Right lobe of liver (tissue), 4 donors: ENCODE measurements around the gene LRMDA.

Experiments used
- POLR2A ChIP-seq: fragments of 450-650 bp; IDR thresholded peaks from one replicate; pipeline ENCODE4 v1.6.1; 2017; ENCODE audit warnings: antibody characterized with exemption, mild to moderate bottlenecking
- TF ChIP-seq, protein P1 (sequence below), 4 donors: fragments of 200-600 bp in 3 of 4; fragments of 450-650 bp in 1 of 4; IDR thresholded peaks; one replicate each; pipeline versions ENCODE4 v1.5.1 to v1.8.0; 2016 to 2022; ENCODE audit warnings: antibody characterized with exemption in 4 of 4, mild to moderate bottlenecking in 2 of 4
- donor health status: DM: no; HTN: no; CAD: no.
- donor health status: DM: no; HTN: no; CAD: no.
- donor health status: DM: no; HTN: yes; CAD: no.

DNA sequence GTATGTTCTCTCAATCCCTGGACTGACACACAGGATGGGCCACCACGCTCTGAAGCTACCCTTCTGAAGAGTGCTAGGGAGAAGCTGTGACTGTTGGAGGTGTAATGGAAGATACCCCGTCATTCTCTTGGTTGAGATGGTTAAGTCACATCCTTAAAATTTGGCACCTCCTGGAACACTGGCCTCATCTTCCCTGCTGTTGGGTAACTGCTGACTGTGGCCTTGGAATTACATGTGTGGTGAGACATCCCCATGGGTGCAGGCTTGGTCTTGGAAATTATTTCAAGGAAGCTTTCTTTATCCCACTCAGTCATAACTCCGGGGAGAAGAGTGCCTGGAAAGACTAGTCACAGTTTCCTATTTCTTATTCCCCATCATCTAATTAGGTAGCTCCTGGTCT is 62.0 kb downstream of the LRMDA start:
- TF ChIP-seq POLR2A: no peak
- TF ChIP-seq, protein P1, sequence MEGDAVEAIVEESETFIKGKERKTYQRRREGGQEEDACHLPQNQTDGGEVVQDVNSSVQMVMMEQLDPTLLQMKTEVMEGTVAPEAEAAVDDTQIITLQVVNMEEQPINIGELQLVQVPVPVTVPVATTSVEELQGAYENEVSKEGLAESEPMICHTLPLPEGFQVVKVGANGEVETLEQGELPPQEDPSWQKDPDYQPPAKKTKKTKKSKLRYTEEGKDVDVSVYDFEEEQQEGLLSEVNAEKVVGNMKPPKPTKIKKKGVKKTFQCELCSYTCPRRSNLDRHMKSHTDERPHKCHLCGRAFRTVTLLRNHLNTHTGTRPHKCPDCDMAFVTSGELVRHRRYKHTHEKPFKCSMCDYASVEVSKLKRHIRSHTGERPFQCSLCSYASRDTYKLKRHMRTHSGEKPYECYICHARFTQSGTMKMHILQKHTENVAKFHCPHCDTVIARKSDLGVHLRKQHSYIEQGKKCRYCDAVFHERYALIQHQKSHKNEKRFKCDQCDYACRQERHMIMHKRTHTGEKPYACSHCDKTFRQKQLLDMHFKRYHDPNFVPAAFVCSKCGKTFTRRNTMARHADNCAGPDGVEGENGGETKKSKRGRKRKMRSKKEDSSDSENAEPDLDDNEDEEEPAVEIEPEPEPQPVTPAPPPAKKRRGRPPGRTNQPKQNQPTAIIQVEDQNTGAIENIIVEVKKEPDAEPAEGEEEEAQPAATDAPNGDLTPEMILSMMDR (IDR thresholded peaks at IDR 0.05): no peak
